HL-60/S4 treated with retinoic acid at 250 ng/mL for 4 days and 3 days (cell line): ENCODE measurements around the gene WDR53.

Experiments used
- in situ Hi-C: fragments of 300-500 bp; cut with MboI; formaldehyde crosslinking; loops from 2 replicates; pipeline ENCODE4 v1.7.0; 2022; ENCODE audit warnings: low sequenced_read_pairs

WDR53 gene

GRCh38 chr3:196521291-196521690, 47.1 kb downstream of the WDR53 start:
- in situ Hi-C loops: loop anchor here (25.0 kb wide), 1 partner anchor 459 kb away; no protein-coding TSS in a partner anchor

DNA sequence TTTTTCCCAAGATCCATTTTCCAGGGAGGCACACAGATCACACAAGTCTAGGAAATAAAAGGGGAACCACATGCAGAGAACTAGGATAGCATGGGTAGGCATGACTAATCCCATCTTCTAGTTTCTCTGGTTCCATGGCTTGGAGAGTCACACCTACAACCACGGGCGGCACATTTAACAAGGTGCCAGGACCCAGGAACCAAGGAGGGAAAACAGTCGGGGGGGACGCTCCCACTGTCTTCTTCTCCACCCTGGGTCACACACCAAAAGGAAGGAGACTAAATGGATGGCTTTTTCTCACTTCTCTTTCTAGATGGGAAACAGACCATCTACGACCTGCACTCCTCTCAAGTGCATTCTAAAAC, 48.7 kb downstream of the WDR53 start:
- in situ Hi-C loops: loop anchor here (25.0 kb wide), 1 partner anchor 457 kb away; no protein-coding TSS in a partner anchor

DNA sequence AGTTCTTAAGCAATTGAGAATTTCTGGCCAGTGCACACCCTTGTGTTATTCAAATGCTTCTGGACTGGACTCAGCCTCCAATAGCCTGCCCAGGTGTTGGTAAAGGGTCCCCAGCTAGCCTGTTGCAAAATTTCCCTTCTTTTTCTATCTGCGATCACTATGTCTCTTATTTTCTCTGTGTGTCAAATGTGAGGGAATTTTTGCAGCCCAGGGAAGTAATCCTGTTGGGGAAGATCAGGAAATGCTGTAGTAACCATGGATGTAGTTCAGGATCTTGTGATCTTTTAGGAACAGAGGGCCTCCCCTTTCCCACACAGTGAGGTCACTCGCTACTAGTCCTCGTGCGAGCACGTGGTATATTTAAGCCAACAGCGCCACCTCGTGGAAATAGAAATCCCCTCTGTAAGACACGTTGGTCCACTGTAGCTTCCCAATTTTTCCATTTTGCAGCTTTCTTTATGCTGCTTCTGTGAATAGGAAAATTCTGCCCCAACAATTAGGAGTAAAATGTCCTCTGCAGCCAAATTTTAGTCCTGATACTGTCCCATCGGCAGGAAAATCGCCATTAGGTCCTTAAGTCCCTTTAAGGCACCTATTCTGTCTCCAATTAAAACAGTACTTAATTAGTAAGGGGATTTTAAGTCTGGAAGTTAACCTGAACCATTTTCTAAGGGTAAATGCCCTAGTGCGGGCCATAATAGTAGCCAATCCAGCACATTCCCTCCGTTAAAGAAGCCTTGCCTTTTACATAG, 49.2 kb downstream of the WDR53 start:
- in situ Hi-C loops: loop anchor here (25.0 kb wide), 1 partner anchor 457 kb away; no protein-coding TSS in a partner anchor

- in situ Hi-C loops: loop anchor here (25.0 kb wide), 1 partner anchor 456 kb away; no protein-coding TSS in a partner anchor
Measured at GRCh38 chr3:196517919-196518318, 50.4 kb downstream of the WDR53 start.

GRCh38 chr3:196517162-196517800, 51.1 kb downstream of the WDR53 start:
- in situ Hi-C loops: loop anchor here (25.0 kb wide), 1 partner anchor 455 kb away; no protein-coding TSS in a partner anchor

DNA sequence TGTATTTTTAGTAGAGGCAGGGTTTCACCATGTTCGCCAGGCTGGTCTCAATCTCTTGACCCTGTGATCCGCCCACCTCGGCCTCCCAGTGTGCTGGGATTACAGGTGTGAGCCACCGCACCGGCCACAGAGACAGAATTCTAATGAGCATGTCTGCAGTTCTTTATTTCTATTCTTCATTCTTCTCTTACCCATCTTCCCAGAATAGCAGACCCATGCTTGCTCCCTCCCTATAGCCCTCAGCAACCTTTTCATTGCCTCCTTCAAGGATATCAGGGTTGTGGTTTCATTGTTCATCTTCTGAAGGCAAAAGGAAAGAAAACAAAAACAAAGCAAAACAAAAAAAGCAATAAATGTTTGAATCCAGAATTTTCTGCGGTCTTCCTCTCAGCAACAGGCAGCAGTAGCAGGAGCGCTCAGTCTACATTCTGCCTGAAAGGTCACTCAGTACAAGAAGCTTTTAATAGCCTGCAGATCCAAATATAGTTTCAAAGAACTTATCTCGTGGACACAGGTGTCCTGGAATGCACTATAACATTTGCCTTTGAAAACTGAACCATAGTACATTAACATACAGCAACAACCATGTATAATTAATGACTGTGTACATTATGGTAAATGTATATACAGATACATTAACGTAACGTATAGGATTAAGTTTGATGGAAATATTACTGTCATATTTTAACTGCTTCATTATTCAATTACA, 53.3 kb downstream of the WDR53 start, which contains the start of gene SMCO1:
Gene SMCO1, minus strand, starts transcription at position 434 of the 709 bp plus-strand sequence. Its CDS starts 137 bp downstream, at position 297.
- in situ Hi-C loops: loop anchor here (5.0 to 25.0 kb wide), 2 partner anchors 263 to 453 kb away; no protein-coding TSS in a partner anchor

DNA sequence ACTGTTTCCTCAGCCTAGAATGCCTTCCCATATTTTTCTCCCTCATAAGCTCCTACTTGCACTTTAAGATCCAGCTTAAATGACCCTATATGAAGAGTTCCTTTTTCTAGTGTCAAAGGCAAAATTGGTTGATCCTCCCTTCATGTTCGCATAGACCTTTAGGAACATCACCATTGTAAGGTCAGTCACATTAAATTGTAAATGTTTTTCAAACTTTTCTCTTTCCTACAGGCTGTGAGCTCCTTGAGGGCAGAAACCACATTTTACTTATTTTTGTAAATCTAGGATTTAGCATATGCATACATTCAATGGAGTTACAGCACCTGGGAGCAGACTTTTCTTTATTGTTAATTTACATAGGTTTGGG, 54.0 kb downstream of the WDR53 start:
- in situ Hi-C loops: loop anchor here (5.0 to 25.0 kb wide), 2 partner anchors 262 to 452 kb away; no protein-coding TSS in a partner anchor

- in situ Hi-C loops: loop anchor here (5.0 to 25.0 kb wide), 2 partner anchors 262 to 452 kb away; no protein-coding TSS in a partner anchor
Measured at GRCh38 chr3:196513697-196514349, 54.5 kb downstream of the WDR53 start.

GRCh38 chr3:196511646-196512425, 56.5 kb downstream of the WDR53 start:
- in situ Hi-C loops: loop anchor here (5.0 to 25.0 kb wide), 2 partner anchors 260 to 450 kb away; no protein-coding TSS in a partner anchor

DNA sequence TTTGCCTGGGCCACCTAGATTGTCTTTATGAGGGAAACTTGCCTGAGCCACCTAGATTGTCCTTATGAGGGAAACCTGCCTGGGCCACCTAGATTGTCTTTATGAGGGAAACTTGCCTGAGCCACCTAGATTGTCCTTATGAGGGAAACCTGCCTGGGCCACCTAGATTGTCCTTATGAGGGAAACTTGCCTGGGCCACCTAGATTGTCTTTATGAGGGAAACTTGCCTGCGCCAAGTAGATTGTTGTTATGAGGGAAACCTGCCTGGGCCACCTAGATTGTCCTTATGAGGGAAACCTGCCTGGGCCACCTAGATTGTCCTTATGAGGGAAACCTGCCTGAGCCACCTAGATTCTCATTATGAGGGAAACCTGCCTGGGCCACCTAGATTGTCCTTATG, 57.2 kb downstream of the WDR53 start:
- in situ Hi-C loops: loop anchor here (5.0 to 25.0 kb wide), 2 partner anchors 259 to 449 kb away; no protein-coding TSS in a partner anchor

DNA sequence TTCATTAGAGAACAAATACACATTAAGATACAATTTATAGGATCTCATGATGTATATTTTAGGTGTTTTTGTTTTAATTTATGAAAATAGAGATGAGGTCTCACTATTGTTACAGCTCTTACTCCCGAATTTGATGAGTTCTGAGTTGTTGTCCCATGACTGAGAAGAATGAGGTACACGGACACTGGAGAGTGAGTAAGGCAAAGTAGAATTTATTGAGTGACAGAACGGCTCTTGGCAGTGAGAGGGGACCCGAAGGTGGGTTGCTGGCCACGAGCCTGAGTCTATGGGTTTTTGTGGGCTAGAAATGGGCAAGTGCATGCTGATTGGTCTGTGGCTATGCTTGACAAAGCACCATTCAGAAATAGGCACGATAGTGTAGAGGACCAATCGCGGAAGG, 61.7 kb downstream of the WDR53 start:
- in situ Hi-C loops: loop anchor here (25.0 kb wide), 1 partner anchor 444 kb away; no protein-coding TSS in a partner anchor

GRCh38 chr3:196504556-196504955, 63.8 kb downstream of the WDR53 start:
- in situ Hi-C loops: loop anchor here (25.0 kb wide), 1 partner anchor 442 kb away; no protein-coding TSS in a partner anchor
